Measurements from ENCODE around the gene KIF3A.

The KIF3A gene

GRCh38 chr5:132646583-132647266 lies 90.6 kb downstream of the KIF3A start:
- Histone ChIP-seq H3K4me3 (ENCODE audit: low read length in 2 of 2) (no peak overlapping the region), H3K9me3 (replicated peaks in 1 of 2; ENCODE audit: control insufficient read depth in 2 of 2, insufficient read depth in 1 of 2, low read depth in 1 of 2, low read length in 2 of 2) (peaks cover 2 to 6% of the 10 kb centered on the region in 2 donors), H3K4me2 (ENCODE audit: insufficient read depth, low read length, poor library complexity, severe bottlenecking) (no peak overlapping the region), H4K91ac (ENCODE audit: low read depth, low read length, poor library complexity) (no peak overlapping the region), H2AFZ (ENCODE audit: low read length) (no peak overlapping the region), H3K23ac (ENCODE audit: low read depth, low read length, poor library complexity) (no peak overlapping the region), H2BK12ac (ENCODE audit: low read length) (no peak overlapping the region), H3K27ac (replicated peaks; ENCODE audit: low read length) (no peak overlapping the region), H3K4me1 (ENCODE audit: control insufficient read depth in 2 of 2, insufficient read depth in 1 of 2, low read depth in 1 of 2, low read length in 2 of 2) (no peaks in the 10 kb centered on the region), H3K27me3 (ENCODE audit: control insufficient read depth in 3 of 3, insufficient read depth in 3 of 3, low read depth in 1 of 3, low read length in 3 of 3) (no peaks in the 10 kb centered on the region), H3K14ac (ENCODE audit: low read length) (no peak overlapping the region), H2BK120ac (ENCODE audit: low read depth, low read length) (no peak overlapping the region), H2BK5ac (ENCODE audit: low read length) (no peak overlapping the region), H3K9ac (ENCODE audit: low read depth, low read length, poor library complexity) (no peak overlapping the region), H2AK5ac (ENCODE audit: low read depth, low read length) (no peak overlapping the region), H3K36me3 (replicated peaks in 1 of 2; ENCODE audit: control insufficient read depth in 2 of 2, insufficient read depth in 2 of 2, low read length in 2 of 2) (peaks cover 6 to 7% of the 10 kb centered on the region in 2 donors), H3K79me1 (ENCODE audit: low read depth, low read length) (no peaks in the 10 kb centered on the region), H2BK15ac (ENCODE audit: low read length) (no peak overlapping the region), H3K4ac (ENCODE audit: low read length) (no peak overlapping the region), H3K18ac (ENCODE audit: low read length) (no peak overlapping the region), H4K8ac (ENCODE audit: low read depth, low read length) (no peak overlapping the region)
- DNase-seq (ENCODE audit: low spot score) = no peak
- WGBS, 2 donors (ENCODE audit: extremely low coverage in 2 of 2, insufficient read length in 2 of 2, insufficient replicate concordance in 1 of 2) = no CpG with 5 or more reads among the region's 11 CpGs

- no peak overlapping the region for H3K4ac ChIP-seq (ENCODE audit: low read length)
- H3K27ac ChIP-seq (replicated peaks; ENCODE audit: low read length) = no peak overlapping the region
- H3K9ac ChIP-seq (ENCODE audit: low read depth, low read length, poor library complexity) = no peak overlapping the region
- H3K14ac ChIP-seq (ENCODE audit: low read length) = no peak overlapping the region
- no peak overlapping the region for H2AK5ac ChIP-seq (ENCODE audit: low read depth, low read length)
- no peaks in the 10 kb centered on the region for H3K27me3 ChIP-seq (ENCODE audit: control insufficient read depth in 3 of 3, insufficient read depth in 3 of 3, low read depth in 1 of 3, low read length in 3 of 3)
- no peak overlapping the region for H4K8ac ChIP-seq (ENCODE audit: low read depth, low read length)
- no peak overlapping the region for H2BK15ac ChIP-seq (ENCODE audit: low read length)
- H3K23ac ChIP-seq (ENCODE audit: low read depth, low read length, poor library complexity) = no peak overlapping the region
- peaks cover 12 to 18% of the 10 kb centered on the region in 2 donors for H3K36me3 ChIP-seq (replicated peaks in 1 of 2; ENCODE audit: control insufficient read depth in 2 of 2, insufficient read depth in 2 of 2, low read length in 2 of 2)
- no peak overlapping the region for H3K4me3 ChIP-seq (ENCODE audit: low read length in 2 of 2)
- peaks cover 2 to 6% of the 10 kb centered on the region in 2 donors for H3K9me3 ChIP-seq (replicated peaks in 1 of 2; ENCODE audit: control insufficient read depth in 2 of 2, insufficient read depth in 1 of 2, low read depth in 1 of 2, low read length in 2 of 2)
- no peak overlapping the region for H3K18ac ChIP-seq (ENCODE audit: low read length)
- H3K79me1 ChIP-seq (ENCODE audit: low read depth, low read length) = no peaks in the 10 kb centered on the region
- H2BK5ac ChIP-seq (ENCODE audit: low read length) = no peak overlapping the region
- DNase-seq (ENCODE audit: low spot score) = no peak
- H3K4me2 ChIP-seq (ENCODE audit: insufficient read depth, low read length, poor library complexity, severe bottlenecking) = no peak overlapping the region
- no peak overlapping the region for H2BK12ac ChIP-seq (ENCODE audit: low read length)
- H2BK120ac ChIP-seq (ENCODE audit: low read depth, low read length) = no peak overlapping the region
- no peaks in the 10 kb centered on the region for H3K4me1 ChIP-seq (ENCODE audit: control insufficient read depth in 2 of 2, insufficient read depth in 1 of 2, low read depth in 1 of 2, low read length in 2 of 2)
- no peak overlapping the region for H4K91ac ChIP-seq (ENCODE audit: low read depth, low read length, poor library complexity)
- no peak overlapping the region for H2AFZ ChIP-seq (ENCODE audit: low read length)
These were observed 93.2 kb downstream of the KIF3A start for GRCh38 chr5:132644177-132644576.

Data from neuronal stem cell (in vitro differentiated cells).